H1 (cell line): ENCODE data around the gene SLC20A1. TPM values are rescaled to one million over a fixed set of nuclear protein-coding genes. Genes with fewer than 3 reads are reported as not detected.

Experiments used
- CHD2 ChIP-seq: IDR thresholded peaks from 2 replicates; pipeline ENCODE4 v1.6.1; 2012; ENCODE audit warnings: low read length, improper control_type of control experiment
- CTCF ChIP-seq, 3 experiments: IDR thresholded peaks; 1 replicate in 2 of 3; 2 replicates in 1 of 3; pipeline versions ENCODE4 v1.5.1 to v1.6.1; 2011; ENCODE audit warnings: low read length in 3 of 3, mild to moderate bottlenecking in 3 of 3, inconsistent platforms in 2 of 3, low read depth in 1 of 3, moderate library complexity in 1 of 3; ENCODE audit not compliant: insufficient read depth in 1 of 3; ENCODE audit errors: control extremely low read depth in 1 of 3
- POU5F1 ChIP-seq: IDR thresholded peaks from 2 replicates; pipeline ENCODE4 v1.6.1; 2011; ENCODE audit warnings: low read depth, mild to moderate bottlenecking, low read length, moderate library complexity
- polyA plus RNA-seq, 7 experiments: library from polyadenylated mRNA; depleted of rRNA in 3 of 7; stranded (reverse) in 5 of 7; unstranded in 2 of 7; fragments of >200 nt in 5 of 7; fragments of 200-250 nt in 2 of 7; gene quantifications; 1 replicate in 5 of 7; 2 replicates in 1 of 7; 4 replicates in 1 of 7; pipeline versions ENCODE4 v1.2.1 to v1.2.3, GENCODE V29; 2011 to 2013; ENCODE audit warnings: missing spikeins in 2 of 7, mixed read lengths in 2 of 7
- total RNA-seq: library from RNA; stranded (reverse); fragmentation: NEBNext Ultra II Directional; extraction: Animal tissue kit (Norgen Biotek cat#: 25700); gene quantifications from 2 replicates; pipeline ENCODE4 v1.2.1, GENCODE V29; 2021

Gene SLC20A1
- total and polyA plus RNA-seq, 2 of the 8 experiments (the other 6 are each of a cell fraction or from before 2014, with no cell fraction given): 42.6 to 105 TPM

GRCh38 chr2:112712465-112712864 is 66.7 kb downstream of the SLC20A1 start (continued):
- TF ChIP-seq CHD2 (no peak), POU5F1 (no peak), CTCF (IDR thresholded peaks at IDR 0.05; ENCODE audit: control extremely low read depth in 1 of 3, insufficient read depth in 1 of 3, low read depth in 1 of 3, low read length in 3 of 3) (no peak)
